H1 (cell line): Measurements from ENCODE around the gene CST2. TPM values are rescaled to one million over a fixed set of nuclear protein-coding genes. Genes with fewer than 3 reads are reported as not detected.

Source experiments
- CTCF ChIA-PET: fragments of 300-600 bp; sonication (Branson Sonifier 250); formaldehyde crosslinking; loops from one replicate; lab custom pipeline; 2021; ENCODE audit not compliant: partially characterized antibody; lab: Charles Lee
- POLR2A ChIA-PET: fragments of 300-600 bp; sonication (Branson Sonifier 250); formaldehyde crosslinking; loops from one replicate; lab custom pipeline; 2021; ENCODE audit warnings: inconsistent platforms; ENCODE audit not compliant: partially characterized antibody; lab: Charles Lee
- DNase-seq, 2 experiments: peaks; one replicate each; pipeline versions ENCODE4 v3.0.0 to v3.0.0-alpha.2; 2010 to 2022; ENCODE audit warnings: low spot score in 2 of 2, low read depth in 1 of 2, mixed read lengths in 1 of 2
- FAIRE-seq: peaks from 2 replicates; lab custom pipeline; 2011; peaks lifted over from hg19 to GRCh38; lab: Jason Lieb, UNC
- H2AFZ ChIP-seq: 2 replicates; pipeline ENCODE4 v1.8.1; 2012; ENCODE audit warnings: low read length, inconsistent platforms
- H2AK5ac ChIP-seq: 2 replicates; pipeline ENCODE4 v1.6.1; 2013; ENCODE audit warnings: low read depth, low read length
- H2BK120ac ChIP-seq: replicated peaks from 2 replicates; pipeline ENCODE3; 2013; ENCODE audit warnings: low read depth, low read length, inconsistent platforms
- H2BK12ac ChIP-seq: 2 replicates; pipeline ENCODE4 v1.6.1; 2013; ENCODE audit warnings: low read depth, low read length
- H2BK15ac ChIP-seq: 2 replicates; pipeline ENCODE4 v1.6.1; 2013; ENCODE audit warnings: low read length
- H2BK20ac ChIP-seq: 2 replicates; pipeline ENCODE4 v1.6.1; 2013; ENCODE audit warnings: low read length
- H2BK5ac ChIP-seq: 2 replicates; pipeline ENCODE4 v1.6.1; 2013; ENCODE audit warnings: low read depth, low read length
- H3K14ac ChIP-seq: 2 replicates; pipeline ENCODE4 v1.6.1; 2013; ENCODE audit warnings: inconsistent platforms; ENCODE audit not compliant: insufficient read length
- H3K18ac ChIP-seq: 2 replicates; pipeline ENCODE4 v1.6.1; 2013; ENCODE audit warnings: low read length; ENCODE audit errors: extremely low read depth
- H3K23ac ChIP-seq: 2 replicates; pipeline ENCODE4 v1.6.1; 2013; ENCODE audit warnings: inconsistent platforms; ENCODE audit not compliant: insufficient read length
- H3K23me2 ChIP-seq: 2 replicates; pipeline ENCODE4 v1.6.1; 2013; ENCODE audit warnings: low read depth, low read length
- H3K27ac ChIP-seq: 2 replicates; pipeline ENCODE4 v1.6.1; 2011; ENCODE audit warnings: low read depth, low read length, inconsistent platforms
- H3K27me3 ChIP-seq, 4 experiments: replicated peaks in 1 of 4; 1 replicate in 1 of 4; 2 replicates in 3 of 4; pipeline versions ENCODE4 v1.6.1 to v1.8.1; 2011 to 2013; ENCODE audit warnings: low read length in 3 of 4, mild to moderate bottlenecking in 3 of 4, inconsistent platforms in 2 of 4, mixed read lengths in 2 of 4, moderate library complexity in 1 of 4; ENCODE audit not compliant: control insufficient read depth in 3 of 4, insufficient read depth in 3 of 4; ENCODE audit errors: extremely low read depth in 1 of 4
- H3K36me3 ChIP-seq, 4 experiments: 2 replicates each; pipeline versions ENCODE4 v1.6.1 to v1.8.1; 2011 to 2013; ENCODE audit warnings: mild to moderate bottlenecking in 4 of 4, low read length in 3 of 4, moderate library complexity in 2 of 4, control low read depth in 1 of 4, inconsistent platforms in 1 of 4; ENCODE audit not compliant: insufficient read depth in 4 of 4, control insufficient read depth in 2 of 4
- H3K4ac ChIP-seq: replicated peaks from 2 replicates; pipeline ENCODE3; 2013; ENCODE audit warnings: low read length, low read depth, mixed read lengths, inconsistent platforms; ENCODE audit not compliant: insufficient read length
- H3K4me1 ChIP-seq, 4 experiments: replicated peaks in 1 of 4; 1 replicate in 1 of 4; 2 replicates in 3 of 4; pipeline versions ENCODE4 v1.6.1 to v1.8.1; 2011 to 2013; ENCODE audit warnings: low read length in 3 of 4, inconsistent platforms in 2 of 4, mixed read lengths in 1 of 4; ENCODE audit not compliant: insufficient read depth in 4 of 4, control insufficient read depth in 3 of 4
- H3K4me2 ChIP-seq, 2 experiments: 2 replicates each; pipeline versions ENCODE4 v1.6.1 to v1.8.1; 2011 to 2013; ENCODE audit warnings: low read depth in 2 of 2, low read length in 2 of 2, control low read depth in 1 of 2, inconsistent platforms in 1 of 2, mild to moderate bottlenecking in 1 of 2; ENCODE audit not compliant: insufficient read depth in 1 of 2
- H3K4me3 ChIP-seq, 4 experiments: fragments of 200-600, 300-600 bp in 1 of 4; sonication (generic), shearing (Covaris generic), sonication (Bioruptor Twin) in 1 of 4; 2 replicates each; pipeline versions ENCODE4 v1.5.1 to v1.8.1; 2011 to 2016; ENCODE audit warnings: low read length in 4 of 4, low read depth in 3 of 4, control low read depth in 2 of 4, inconsistent platforms in 2 of 4, mild to moderate bottlenecking in 2 of 4, mixed read lengths in 1 of 4, moderate library complexity in 1 of 4; ENCODE audit not compliant: insufficient read depth in 2 of 4; ENCODE audit errors: extremely low read depth in 1 of 4
- H3K56ac ChIP-seq: replicated peaks from 2 replicates; pipeline ENCODE3; 2013; ENCODE audit warnings: low read depth, mild to moderate bottlenecking, mixed read lengths, low read length, inconsistent platforms; ENCODE audit not compliant: insufficient read length
- H3K79me1 ChIP-seq: 2 replicates; pipeline ENCODE4 v1.6.1; 2013; ENCODE audit warnings: low read depth, low read length, control low read depth
- H3K79me2 ChIP-seq, 2 experiments: 2 replicates each; pipeline versions ENCODE4 v1.6.1 to v1.8.1; 2012 to 2013; ENCODE audit warnings: low read length in 2 of 2, mild to moderate bottlenecking in 2 of 2, inconsistent platforms in 1 of 2; ENCODE audit not compliant: insufficient read depth in 2 of 2, control insufficient read depth in 1 of 2
- H3K9ac ChIP-seq, 4 experiments: replicated peaks in 1 of 4; 1 replicate in 1 of 4; 2 replicates in 3 of 4; pipeline versions ENCODE4 v1.6.1 to v1.8.1; 2011 to 2013; ENCODE audit warnings: low read depth in 3 of 4, low read length in 3 of 4, control low read depth in 2 of 4, mild to moderate bottlenecking in 2 of 4, moderate library complexity in 2 of 4, inconsistent platforms in 1 of 4; ENCODE audit errors: extremely low read depth in 1 of 4
- H3K9me3 ChIP-seq, 2 experiments: 2 replicates each; pipeline versions ENCODE4 v1.6.1 to v1.8.1; 2012 to 2013; ENCODE audit warnings: mild to moderate bottlenecking in 2 of 2, moderate library complexity in 2 of 2, control low read depth in 1 of 2, inconsistent platforms in 1 of 2, low read depth in 1 of 2, low read length in 1 of 2, mixed read lengths in 1 of 2; ENCODE audit not compliant: insufficient read depth in 2 of 2
- H4K20me1 ChIP-seq, 2 experiments: replicated peaks in 1 of 2; 2 replicates each; pipeline versions ENCODE3 to v1.8.1; 2011 to 2013; ENCODE audit warnings: inconsistent platforms in 2 of 2, low read length in 2 of 2, mild to moderate bottlenecking in 1 of 2; ENCODE audit not compliant: insufficient read depth in 2 of 2, control insufficient read depth in 1 of 2
- H4K5ac ChIP-seq: 2 replicates; pipeline ENCODE4 v1.6.1; 2013; ENCODE audit warnings: low read length, low read depth, mixed read lengths, inconsistent platforms; ENCODE audit not compliant: insufficient read length
- H4K8ac ChIP-seq: 2 replicates; pipeline ENCODE4 v1.8.0; 2013; ENCODE audit warnings: mild to moderate bottlenecking, moderate library complexity, low read length, inconsistent platforms; ENCODE audit not compliant: insufficient read depth; ENCODE audit errors: extremely low read depth
- H4K91ac ChIP-seq: replicated peaks from 2 replicates; pipeline ENCODE3; 2013; ENCODE audit warnings: low read length, mixed read lengths, inconsistent platforms; ENCODE audit not compliant: insufficient read length
- BRCA1 ChIP-seq: IDR thresholded peaks from 2 replicates; pipeline ENCODE4 v1.6.1; 2012; ENCODE audit warnings: low read depth, low read length, improper control_type of control experiment
- WGBS, 2 experiments: shearing (Covaris generic) in 1 of 2; methylation state at CpG; one replicate each; pipeline versions ENCODE4 v1.1.6 to v1.1.7; 2013 to 2015; ENCODE audit warnings: low lambda C conversion rate in 2 of 2, mixed read lengths in 2 of 2, inconsistent platforms in 1 of 2, low coverage in 1 of 2, missing lambda C conversion rate in 1 of 2; ENCODE audit not compliant: insufficient replicate concordance in 2 of 2, insufficient coverage in 1 of 2, insufficient read length in 1 of 2; ENCODE audit errors: extremely low coverage in 1 of 2, missing lambda C conversion rate in 1 of 2; 5-methylcytosine and 5-hydroxymethylcytosine counted together
- polyA plus RNA-seq, 7 experiments: library from polyadenylated mRNA; depleted of rRNA in 3 of 7; stranded (reverse) in 5 of 7; unstranded in 2 of 7; fragments of >200 nt in 5 of 7; fragments of 200-250 nt in 2 of 7; gene quantifications; 1 replicate in 5 of 7; 2 replicates in 1 of 7; 4 replicates in 1 of 7; pipeline versions ENCODE4 v1.2.1 to v1.2.3, GENCODE V29; 2011 to 2013; ENCODE audit warnings: missing spikeins in 2 of 7, mixed read lengths in 2 of 7
- total RNA-seq: library from RNA; stranded (reverse); fragmentation: NEBNext Ultra II Directional; extraction: Animal tissue kit (Norgen Biotek cat#: 25700); gene quantifications from 2 replicates; pipeline ENCODE4 v1.2.1, GENCODE V29; 2021

CST2 gene
- total and polyA plus RNA-seq, 2 of the 8 experiments (the other 6 are each of a cell fraction or from before 2014, with no cell fraction given): not detected

DNA sequence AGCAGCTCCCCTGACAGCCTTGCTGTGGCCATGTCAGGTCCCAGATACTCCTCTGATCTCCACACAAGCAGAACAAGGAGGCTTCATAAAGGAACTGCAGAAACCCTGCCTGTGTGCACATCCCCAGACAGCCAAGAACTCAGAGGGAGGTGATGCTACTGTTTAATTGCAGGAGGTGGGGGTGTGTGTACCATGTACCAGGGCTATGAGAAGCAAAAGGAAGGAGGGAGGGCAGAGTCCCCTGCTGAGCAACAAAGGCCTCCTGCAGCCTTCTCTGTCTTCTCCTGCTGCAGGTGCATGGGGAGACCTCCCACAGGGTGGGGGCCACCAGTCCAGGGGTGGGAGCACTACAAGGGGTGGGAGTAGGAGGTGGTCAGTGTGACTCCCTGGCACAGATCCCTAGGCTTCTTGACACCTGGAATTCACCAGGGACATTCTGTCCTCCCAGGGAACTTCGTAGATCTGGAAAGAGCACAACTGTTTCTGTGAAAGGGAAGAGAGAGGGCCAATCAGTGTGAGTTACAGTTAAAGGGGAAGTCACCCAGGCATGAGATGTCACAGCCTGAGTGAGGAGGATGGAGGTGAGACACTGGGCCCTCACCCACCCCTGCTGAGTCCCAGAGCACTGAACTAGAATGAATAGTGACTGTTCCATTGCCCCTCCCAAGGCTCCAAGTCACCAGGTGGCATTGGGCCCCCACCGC is 2.8 kb downstream of the CST2 start:
- H4K5ac ChIP-seq: no peak overlapping the region
- no peak for TF ChIP-seq BRCA1
- TF ChIP-seq, all 59 proteins: peak for 0
- H3K9me3 ChIP-seq: no peaks in the 10 kb centered on the region
- H4K20me1 ChIP-seq: no peaks in the 10 kb centered on the region
- no peak overlapping the region for H3K4me3 ChIP-seq
- H2AK5ac ChIP-seq: no peak overlapping the region
- no peak overlapping the region for H2BK15ac ChIP-seq
- H3K14ac ChIP-seq: no peak overlapping the region
- H2BK20ac ChIP-seq: no peak overlapping the region
- WGBS, 2 experiments: 89% methylated on average over 2 of the region's 2 CpGs; no CpG with 5 or more reads in 1 of the 2 experiments
- H3K9ac ChIP-seq: no peak overlapping the region
- no peak overlapping the region for H2AFZ ChIP-seq
- H3K27ac ChIP-seq: no peak overlapping the region
- no peak overlapping the region for H4K91ac ChIP-seq
- no peak overlapping the region for H3K4ac ChIP-seq
- no peak overlapping the region for H3K23ac ChIP-seq
- H3K4me1 ChIP-seq: peaks cover 0 to 6% (median 2%) of the 10 kb centered on the region in 4 experiments; a peak in 2 of 7 replicates
- H2BK120ac ChIP-seq: no peak overlapping the region
- H2BK12ac ChIP-seq: no peak overlapping the region
- FAIRE-seq (no peak), DNase-seq (no peak)
- no peaks in the 10 kb centered on the region; the same call in 1 of the 2 replicates for H3K23me2 ChIP-seq
- no peak overlapping the region for H2BK5ac ChIP-seq
- no peaks in the 10 kb centered on the region for H3K36me3 ChIP-seq
- ChIA-PET POLR2A (no interaction called here), CTCF (interaction anchor here (0.7 to 2.4 kb wide), 6 partner anchors 9 to 105 kb away, joined by 3 to 7 read pairs (median 3); no protein-coding TSS in a partner anchor)
- H3K18ac ChIP-seq: no peak overlapping the region
- no peaks in the 10 kb centered on the region for H3K27me3 ChIP-seq
- H3K4me2 ChIP-seq: no peak overlapping the region
- no peak overlapping the region for H4K8ac ChIP-seq
- no peaks in the 10 kb centered on the region for H3K79me2 ChIP-seq
- H3K56ac ChIP-seq: no peak overlapping the region
- H3K79me1 ChIP-seq: no peaks in the 10 kb centered on the region
